ENCODE data around the gene KRTAP12-3. TPM values are rescaled to one million over a fixed set of nuclear protein-coding genes. Genes with fewer than 3 reads are reported as not detected.
"Not testable (repeated sequence)": the region's sequence is repeated elsewhere in the genome, so short reads cannot be mapped to it uniquely, and the experiment has no call there.

KRTAP12-3 gene
- total RNA-seq, 4 donors from 2014 or later: not detected

DNA sequence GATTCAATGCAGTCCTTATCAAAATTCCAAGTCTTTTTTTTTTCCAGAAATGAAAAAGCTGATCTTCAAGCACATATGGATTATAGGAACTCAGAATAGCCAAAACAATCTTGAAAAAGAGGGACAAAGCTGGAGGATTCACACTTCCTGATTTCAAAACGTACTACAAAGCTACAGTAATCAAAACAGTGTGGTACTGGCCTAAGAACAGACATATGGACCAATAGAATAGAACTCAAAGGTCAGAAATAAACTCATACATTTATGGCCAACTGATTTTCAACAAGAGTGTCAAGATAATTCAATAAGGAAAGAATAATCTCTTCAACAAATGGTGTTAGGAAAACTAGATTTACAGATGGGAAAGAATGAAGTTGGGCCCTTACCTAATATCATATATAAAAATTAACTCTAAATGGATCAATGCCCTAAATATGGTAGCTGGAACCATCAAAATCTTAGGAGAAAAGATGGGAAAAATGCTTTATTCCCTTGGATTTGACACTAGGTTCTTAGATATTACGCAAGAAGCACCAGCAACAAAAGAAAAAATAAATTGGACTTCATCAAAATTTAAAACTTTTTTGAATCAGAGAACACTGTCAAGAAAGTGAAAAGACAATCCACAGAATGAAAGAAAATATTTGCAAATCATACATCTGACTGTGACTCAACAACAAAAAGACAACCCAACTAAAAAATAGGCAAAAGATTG, 35.2 kb downstream of the KRTAP12-3 start:
- H3K27ac ChIP-seq: no peak overlapping the region
- no peak for DNase-seq
- H3K9me3 ChIP-seq: peaks cover 0 to 3% of the 10 kb centered on the region in 2 donors
- no peak overlapping the region for H3K4me3 ChIP-seq
- TF ChIP-seq, protein P1, sequence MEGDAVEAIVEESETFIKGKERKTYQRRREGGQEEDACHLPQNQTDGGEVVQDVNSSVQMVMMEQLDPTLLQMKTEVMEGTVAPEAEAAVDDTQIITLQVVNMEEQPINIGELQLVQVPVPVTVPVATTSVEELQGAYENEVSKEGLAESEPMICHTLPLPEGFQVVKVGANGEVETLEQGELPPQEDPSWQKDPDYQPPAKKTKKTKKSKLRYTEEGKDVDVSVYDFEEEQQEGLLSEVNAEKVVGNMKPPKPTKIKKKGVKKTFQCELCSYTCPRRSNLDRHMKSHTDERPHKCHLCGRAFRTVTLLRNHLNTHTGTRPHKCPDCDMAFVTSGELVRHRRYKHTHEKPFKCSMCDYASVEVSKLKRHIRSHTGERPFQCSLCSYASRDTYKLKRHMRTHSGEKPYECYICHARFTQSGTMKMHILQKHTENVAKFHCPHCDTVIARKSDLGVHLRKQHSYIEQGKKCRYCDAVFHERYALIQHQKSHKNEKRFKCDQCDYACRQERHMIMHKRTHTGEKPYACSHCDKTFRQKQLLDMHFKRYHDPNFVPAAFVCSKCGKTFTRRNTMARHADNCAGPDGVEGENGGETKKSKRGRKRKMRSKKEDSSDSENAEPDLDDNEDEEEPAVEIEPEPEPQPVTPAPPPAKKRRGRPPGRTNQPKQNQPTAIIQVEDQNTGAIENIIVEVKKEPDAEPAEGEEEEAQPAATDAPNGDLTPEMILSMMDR (IDR thresholded peaks at IDR 0.05): no peak
- TF ChIP-seq POLR2A (IDR thresholded peaks at IDR 0.05): no peak
- no peaks in the 10 kb centered on the region for H3K4me1 ChIP-seq
- H3K27me3 ChIP-seq: no peaks in the 10 kb centered on the region
- H3K36me3 ChIP-seq: no peaks in the 10 kb centered on the region
- intact Hi-C loops (cut with DNase I; ENCODE audit: low total_unique reads): no loop called here

DNA sequence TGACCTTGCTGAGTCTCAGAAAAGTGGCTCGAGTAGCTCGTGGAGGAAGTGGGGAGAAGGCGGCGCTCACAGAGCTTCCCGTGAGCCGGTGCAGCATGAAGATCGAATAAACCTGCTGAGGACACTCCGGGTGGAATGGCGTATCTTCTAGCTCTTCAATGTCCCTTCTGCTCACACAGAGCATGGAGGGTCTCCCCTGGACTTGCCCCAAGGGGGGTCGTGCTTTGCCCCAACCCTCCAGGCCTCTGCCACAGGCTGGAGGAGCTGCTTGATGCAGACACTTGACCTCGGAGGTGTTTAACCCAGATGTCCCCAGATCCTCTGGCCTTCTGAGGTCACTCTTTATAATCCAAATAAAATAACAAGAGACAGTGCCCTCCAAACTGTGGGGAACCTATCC, 37.0 kb downstream of the KRTAP12-3 start:
- H3K9me3 ChIP-seq: peaks cover 0 to 3% of the 10 kb centered on the region in 2 donors
- H3K27me3 ChIP-seq: peaks cover 0 to 1% of the 10 kb centered on the region in 2 donors
- H3K36me3 ChIP-seq: no peaks in the 10 kb centered on the region
- TF ChIP-seq POLR2A (IDR thresholded peaks at IDR 0.05): no peak
- TF ChIP-seq, protein P1 (IDR thresholded peaks at IDR 0.05): no peak
- no peak overlapping the region for H3K4me3 ChIP-seq
- no peak for DNase-seq
- intact Hi-C loops (cut with DNase I; ENCODE audit: low total_unique reads): no loop called here
- H3K4me1 ChIP-seq: no peaks in the 10 kb centered on the region
- H3K27ac ChIP-seq: no peak overlapping the region

DNA sequence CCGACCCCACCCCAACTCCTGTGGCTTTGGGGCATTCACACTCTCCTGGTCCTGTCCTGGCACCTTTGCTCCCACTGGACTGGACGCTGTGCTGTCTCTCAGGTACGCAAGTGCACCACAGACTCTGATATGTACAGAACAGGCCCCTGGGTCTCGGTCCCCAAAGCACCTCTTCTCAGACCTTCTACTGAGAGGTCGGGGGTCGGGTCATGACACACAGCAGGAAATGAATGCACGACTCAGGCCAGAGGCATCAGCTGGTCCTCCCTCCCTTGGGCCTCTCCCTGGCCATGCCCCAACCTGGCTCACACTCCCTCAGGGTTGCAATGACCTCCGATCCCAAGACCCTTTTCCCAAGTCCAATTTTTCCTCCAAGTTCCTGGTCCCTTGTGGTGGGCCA, 37.5 kb downstream of the KRTAP12-3 start:
- no peak overlapping the region for H3K27ac ChIP-seq
- H3K36me3 ChIP-seq: no peaks in the 10 kb centered on the region
- peaks cover 0 to 3% of the 10 kb centered on the region in 2 donors for H3K9me3 ChIP-seq
- peaks cover 0 to 5% of the 10 kb centered on the region in 2 donors for H3K27me3 ChIP-seq
- H3K4me1 ChIP-seq: no peaks in the 10 kb centered on the region
- DNase-seq: no peak
- intact Hi-C loops (cut with DNase I; ENCODE audit: low total_unique reads): no loop called here
- no peak overlapping the region for H3K4me3 ChIP-seq
- no peak for TF ChIP-seq POLR2A (IDR thresholded peaks at IDR 0.05)
- TF ChIP-seq, protein P1 (IDR thresholded peaks at IDR 0.05): no peak

DNA sequence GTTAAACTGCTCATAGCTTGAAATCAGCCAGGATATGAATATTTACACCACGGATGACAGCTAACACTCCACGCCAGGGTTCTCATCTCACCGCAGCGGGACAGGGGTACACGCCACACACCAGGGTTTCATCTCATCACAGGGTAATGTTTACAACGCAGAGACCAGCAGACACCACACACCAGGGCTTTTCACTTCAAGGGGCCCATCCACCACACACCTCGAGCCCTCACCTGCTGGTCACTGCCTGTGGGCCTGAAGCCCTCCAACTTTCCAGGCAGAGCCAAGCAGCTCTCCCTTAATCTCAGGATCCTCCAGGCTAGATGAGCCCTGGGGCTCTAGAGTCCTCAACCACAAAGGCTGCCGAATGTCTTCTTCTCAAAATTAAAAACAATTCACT, 37.9 kb downstream of the KRTAP12-3 start:
- H3K36me3 ChIP-seq: no peaks in the 10 kb centered on the region
- H3K27ac ChIP-seq: no peak overlapping the region
- no peak overlapping the region for H3K4me3 ChIP-seq
- intact Hi-C loops (cut with DNase I; ENCODE audit: low total_unique reads): no loop called here
- H3K27me3 ChIP-seq: peaks cover 0 to 7% of the 10 kb centered on the region in 2 donors
- no peaks in the 10 kb centered on the region for H3K4me1 ChIP-seq
- DNase-seq: no peak
- TF ChIP-seq POLR2A (IDR thresholded peaks at IDR 0.05): no peak
- TF ChIP-seq, protein P1 (IDR thresholded peaks at IDR 0.05): no peak
- peaks cover 0 to 3% of the 10 kb centered on the region in 2 donors for H3K9me3 ChIP-seq

DNA sequence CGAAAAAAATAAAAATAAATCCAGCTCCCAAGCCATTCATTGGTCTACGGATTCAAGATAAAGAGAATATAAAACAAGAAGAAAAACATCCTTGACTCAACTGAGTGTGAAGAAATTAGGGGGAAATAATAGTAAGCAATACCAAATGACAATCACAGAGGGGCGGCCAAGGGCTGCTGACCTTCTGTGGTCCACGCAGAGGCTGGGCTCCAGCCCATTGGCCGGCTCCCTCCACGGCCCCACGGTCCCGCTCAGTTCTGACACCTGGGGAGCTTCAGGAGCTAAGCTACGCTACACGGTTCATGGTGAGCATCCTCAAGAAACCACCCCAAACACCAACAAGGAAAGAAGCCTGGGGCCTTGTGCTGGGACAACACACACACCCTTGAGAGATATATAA, 38.8 kb downstream of the KRTAP12-3 start:
- intact Hi-C loops (cut with DNase I; ENCODE audit: low total_unique reads): no loop called here
- no peaks in the 10 kb centered on the region for H3K4me1 ChIP-seq
- peaks cover 0 to 3% of the 10 kb centered on the region in 2 donors for H3K9me3 ChIP-seq
- no peaks in the 10 kb centered on the region for H3K36me3 ChIP-seq
- DNase-seq: no peak
- no peak overlapping the region for H3K4me3 ChIP-seq
- TF ChIP-seq, protein P1 (IDR thresholded peaks at IDR 0.05): no peak
- no peak for TF ChIP-seq POLR2A (IDR thresholded peaks at IDR 0.05)
- H3K27ac ChIP-seq: no peak overlapping the region
- H3K27me3 ChIP-seq: peaks cover 0 to 7% of the 10 kb centered on the region in 2 donors

DNA sequence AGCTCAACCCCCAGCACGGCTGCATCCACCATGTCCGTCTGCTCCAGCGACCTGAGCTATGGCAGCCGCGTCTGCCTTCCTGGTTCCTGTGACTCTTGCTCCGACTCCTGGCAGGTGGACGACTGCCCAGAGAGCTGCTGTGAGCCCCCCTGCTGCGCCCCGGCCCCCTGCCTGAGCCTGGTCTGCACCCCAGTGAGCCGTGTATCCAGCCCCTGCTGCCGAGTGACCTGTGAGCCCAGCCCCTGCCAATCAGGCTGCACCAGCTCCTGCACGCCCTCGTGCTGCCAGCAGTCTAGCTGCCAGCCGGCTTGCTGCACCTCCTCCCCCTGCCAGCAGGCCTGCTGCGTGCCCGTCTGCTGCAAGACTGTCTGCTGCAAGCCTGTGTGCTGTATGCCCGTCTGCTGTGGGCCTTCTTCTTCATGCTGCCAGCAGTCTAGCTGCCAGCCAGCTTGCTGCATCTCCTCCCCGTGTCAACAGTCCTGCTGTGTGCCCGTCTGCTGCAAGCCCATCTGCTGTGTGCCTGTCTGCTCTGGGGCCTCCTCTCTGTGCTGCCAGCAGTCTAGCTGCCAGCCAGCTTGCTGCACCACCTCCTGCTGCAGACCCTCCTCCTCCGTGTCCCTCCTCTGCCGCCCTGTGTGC, 39.6 kb downstream of the KRTAP12-3 start, which contains the start of gene KRTAP10-12:
Gene KRTAP10-12, plus strand, starts transcription at position 1 of the 639 bp plus-strand sequence. Its CDS starts 30 bp downstream, at position 31.
- H3K27ac ChIP-seq; H3K9me3 ChIP-seq; intact Hi-C loops (cut with DNase I; ENCODE audit: low total_unique reads); H3K4me1 ChIP-seq; H3K4me3 ChIP-seq; DNase-seq; H3K36me3 ChIP-seq; H3K27me3 ChIP-seq: not testable (repeated sequence)

All from uterus (tissue), 4 donors.